ENCODE data around the gene FGD4. TPM values are rescaled to one million over a fixed set of nuclear protein-coding genes. Genes with fewer than 3 reads are reported as not detected.

The FGD4 gene
- total and polyA plus RNA-seq, 9 of the 15 experiments (the other 6 are each of a cell fraction or from before 2014, with no cell fraction given) = 0.05 to 0.51 (median 0.27) TPM

- TF ChIP-seq CHD7 (IDR thresholded peaks at IDR 0.05; ENCODE audit: low read depth, low read length) (no peak), ETV6 (IDR thresholded peaks at IDR 0.05; ENCODE audit: borderline replicate concordance in 1 of 2, low read depth in 2 of 2, low read length in 1 of 2) (no peak), ETV6 (CRISPR knock-in tag; IDR thresholded peaks at IDR 0.05; ENCODE audit: borderline replicate concordance) (no peak), DPF2 (IDR thresholded peaks at IDR 0.05) (peak; percentile 59; the same call in 1 of the 2 replicates), HINFP (tag; conservative IDR thresholded peaks at IDR 0.05; ENCODE audit: low read depth) (no peak), NR1H2 (CRISPR knock-in tag; IDR thresholded peaks at IDR 0.05) (no peak), FOSL1 (tag; conservative IDR thresholded peaks at IDR 0.05) (peak; percentile 77), KDM1A (IDR thresholded peaks at IDR 0.05) (no peak), C11orf30 (IDR thresholded peaks at IDR 0.05; ENCODE audit: low read depth) (no peak), ZNF277 (CRISPR knock-in tag; IDR thresholded peaks at IDR 0.05; ENCODE audit: borderline replicate concordance) (no peak), ZNF699 (CRISPR knock-in tag; IDR thresholded peaks at IDR 0.05; ENCODE audit: insufficient replicate concordance) (no peak)
- TF ChIP-seq, protein P1, sequence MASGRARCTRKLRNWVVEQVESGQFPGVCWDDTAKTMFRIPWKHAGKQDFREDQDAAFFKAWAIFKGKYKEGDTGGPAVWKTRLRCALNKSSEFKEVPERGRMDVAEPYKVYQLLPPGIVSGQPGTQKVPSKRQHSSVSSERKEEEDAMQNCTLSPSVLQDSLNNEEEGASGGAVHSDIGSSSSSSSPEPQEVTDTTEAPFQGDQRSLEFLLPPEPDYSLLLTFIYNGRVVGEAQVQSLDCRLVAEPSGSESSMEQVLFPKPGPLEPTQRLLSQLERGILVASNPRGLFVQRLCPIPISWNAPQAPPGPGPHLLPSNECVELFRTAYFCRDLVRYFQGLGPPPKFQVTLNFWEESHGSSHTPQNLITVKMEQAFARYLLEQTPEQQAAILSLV (tag; IDR thresholded peaks at IDR 0.05) = no peak
Observed at GRCh38 chr12:32516230-32516629, 116.9 kb downstream of the FGD4 start (continued).

Measured in K562 (cell line).